PC-3 (cell line): ENCODE results near the gene SENP1. TPM values are rescaled to one million over a fixed set of nuclear protein-coding genes. Genes with fewer than 3 reads are reported as not detected.
"Not testable (repeated sequence)": the region's sequence is repeated elsewhere in the genome, so short reads cannot be mapped to it uniquely, and the experiment has no call there.

Source experiments
- ATAC-seq: fragments of 200-7000 bp; cut with Tn5 transposase; 2 replicates; pipeline ENCODE4 v1.9.1; 2020; ENCODE audit warnings: mild to moderate bottlenecking, moderate library complexity
- BruUV-seq: library from RNA; stranded (reverse); fragments of 400-500 nt; replicated peaks from 2 replicates; lab custom pipeline; 2021; lab: Mats Ljungman, UMichigan
- CTCF ChIA-PET: fragments of 300-600 bp; sonication (Branson Sonifier 250); formaldehyde crosslinking; loops from one replicate; lab custom pipeline; 2022; ENCODE audit warnings: antibody characterized with exemption; lab: Charles Lee
- POLR2A ChIA-PET: fragments of 300-600 bp; sonication (Branson Sonifier 250); formaldehyde crosslinking; loops from one replicate; lab custom pipeline; 2022; ENCODE audit warnings: antibody characterized with exemption; ENCODE audit not compliant: unreplicated experiment; lab: Charles Lee
- DNase-seq: peaks from one replicate; pipeline ENCODE4 v3.0.0-alpha.2; 2015
- H2AFZ ChIP-seq: fragments of 300-600 bp; sonication (generic); 2 replicates; pipeline ENCODE4 v1.6.0; 2016; ENCODE audit warnings: antibody characterized with exemption, low read length
- H3F3A ChIP-seq: fragments of 300-600 bp; sonication (generic); one replicate; pipeline ENCODE4 v1.6.0; 2017; ENCODE audit warnings: antibody characterized with exemption, low read length, control low read depth, mild to moderate bottlenecking; ENCODE audit not compliant: unreplicated experiment
- H3K27ac ChIP-seq: fragments of 300-600 bp; sonication (generic); 2 replicates; pipeline ENCODE4 v1.5.1; 2016; ENCODE audit warnings: mild to moderate bottlenecking, low read length
- H3K27me3 ChIP-seq: fragments of 300-600 bp; sonication (generic); 2 replicates; pipeline ENCODE4 v1.6.1; 2016; ENCODE audit warnings: low read length, mixed read lengths
- H3K36me3 ChIP-seq: fragments of 300-600 bp; sonication (generic); 2 replicates; pipeline ENCODE4 v1.6.1; 2016; ENCODE audit warnings: low read depth, mixed run types, low read length, mixed read lengths
- H3K4me1 ChIP-seq: fragments of 300-600 bp; sonication (generic); 2 replicates; pipeline ENCODE4 v1.5.1; 2016; ENCODE audit warnings: low read length; ENCODE audit not compliant: insufficient read depth
- H3K4me2 ChIP-seq: fragments of 300-600 bp; sonication (generic); 2 replicates; pipeline ENCODE4 v1.6.0; 2016; ENCODE audit warnings: low read length
- H3K4me3 ChIP-seq: fragments of 300-600 bp; sonication (generic); 2 replicates; pipeline ENCODE4 v1.5.1; 2016; ENCODE audit warnings: mild to moderate bottlenecking, low read length, mixed read lengths
- H3K79me2 ChIP-seq: fragments of 300-600 bp; sonication (generic); 2 replicates; pipeline ENCODE4 v1.6.1; 2017; ENCODE audit warnings: low read length, mixed read lengths
- H3K9ac ChIP-seq: fragments of 300-600 bp; sonication (generic); 2 replicates; pipeline ENCODE4 v1.6.0; 2016; ENCODE audit warnings: mild to moderate bottlenecking, low read length
- H3K9me2 ChIP-seq: fragments of 300-600 bp; sonication (generic); replicated peaks from 2 replicates; pipeline ENCODE4 v1.6.1; 2016; ENCODE audit warnings: mixed run types, low read length, mixed read lengths
- H3K9me3 ChIP-seq: fragments of 300-600 bp; sonication (generic); 2 replicates; pipeline ENCODE4 v1.6.1; 2016; ENCODE audit warnings: low read length, mixed read lengths
- H4K20me1 ChIP-seq: fragments of 300-600 bp; sonication (generic); 2 replicates; pipeline ENCODE4 v1.6.1; 2016; ENCODE audit warnings: low read length, mixed read lengths
- EZH2 ChIP-seq: fragments of 300-600 bp; sonication (generic); IDR thresholded peaks from one replicate; pipeline ENCODE4 v1.6.1; 2017; ENCODE audit warnings: antibody characterized with exemption, mild to moderate bottlenecking, low read length; ENCODE audit not compliant: unreplicated experiment
- EZH2phosphoT487 ChIP-seq: fragments of 300-600 bp; sonication (generic); IDR thresholded peaks from 2 replicates; pipeline ENCODE4 v1.6.1; 2018; ENCODE audit warnings: mild to moderate bottlenecking, antibody characterized with exemption, low read length, borderline replicate concordance
- intact Hi-C: fragments of 100-400 bp; cut with micrococcal nuclease; formaldehyde crosslinking; loops from 2 replicates; pipeline ENCODE4 v1.9.0; 2023
- total RNA-seq: library from RNA; depleted of rRNA; stranded (reverse); fragments of >200 nt; gene quantifications from 2 replicates; pipeline ENCODE4 v1.2.3, GENCODE V29; 2014
- TF ChIP-seq, protein P1 (sequence below): fragments of 300-600 bp; sonication (generic); conservative IDR thresholded peaks from 2 replicates; pipeline ENCODE4 v1.5.1; 2017; ENCODE audit warnings: antibody characterized with exemption, low read depth, mild to moderate bottlenecking, low read length

SENP1 gene
- total RNA-seq, 1 experiment from 2014 or later, result 20.9 TPM

DNA sequence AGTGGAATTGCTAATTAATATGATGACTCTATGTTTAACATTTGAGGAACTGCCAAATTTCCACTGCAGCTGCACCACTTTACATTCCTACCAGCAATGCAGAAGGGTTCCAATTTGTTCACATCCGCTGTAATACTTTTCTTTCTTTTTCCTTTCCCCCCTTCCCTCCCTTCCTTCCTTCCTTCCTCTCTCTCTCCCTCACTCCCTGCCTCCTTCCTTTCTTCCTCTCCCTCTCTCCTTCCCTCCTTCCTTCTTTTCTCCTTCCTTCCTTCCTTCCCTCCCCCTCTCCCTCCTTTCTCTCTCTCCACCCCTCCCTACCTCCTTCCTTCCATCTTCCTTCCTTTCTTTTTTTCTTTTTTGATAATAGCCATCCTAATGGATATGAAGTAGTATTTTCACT, 10.1 kb upstream of the SENP1 start:
- H3K9me3 ChIP-seq, result no peaks in the 10 kb centered on the region

DNA sequence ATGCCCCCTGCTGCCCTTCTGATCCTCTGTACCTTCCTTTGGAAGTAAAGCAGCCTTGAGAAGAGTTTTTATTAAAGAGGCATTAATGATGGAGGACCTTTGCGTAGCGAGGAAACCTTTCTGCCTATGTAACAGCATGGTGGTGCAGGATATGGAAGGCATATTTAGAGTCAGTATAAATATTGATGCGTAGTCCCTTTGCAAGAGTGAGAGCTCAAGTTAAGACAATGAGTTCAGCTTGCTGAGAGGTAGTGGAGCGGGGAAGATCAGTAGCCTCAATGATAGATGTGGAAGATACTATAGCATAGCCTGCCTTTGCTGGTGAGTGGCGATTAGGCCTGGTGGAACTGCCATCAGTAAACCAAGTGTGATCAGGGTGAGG, 5.4 kb upstream of the SENP1 start:
- H3K9me2 ChIP-seq, H3K9me3 ChIP-seq, H2AFZ ChIP-seq, H3K4me3 ChIP-seq, H3K27me3 ChIP-seq, H3K27ac ChIP-seq, BruUV-seq, H3K36me3 ChIP-seq, intact Hi-C loops, ATAC-seq, H4K20me1 ChIP-seq, H3K79me2 ChIP-seq, H3F3A ChIP-seq, H3K9ac ChIP-seq, DNase-seq, POLR2A ChIA-PET, CTCF ChIA-PET, H3K4me2 ChIP-seq: not testable (repeated sequence)
- peaks cover 25% of the 10 kb centered on the region for H3K4me1 ChIP-seq

More for the DNA sequence above, 10.1 kb upstream of the SENP1 start:
- H3K36me3 ChIP-seq, result no peaks in the 10 kb centered on the region
- peaks cover 15% of the 10 kb centered on the region for H3K79me2 ChIP-seq
- H3F3A ChIP-seq, result no peaks in the 10 kb centered on the region
- intact Hi-C loops, result no loop called here
- no peak overlapping the region for H3K4me2 ChIP-seq
- ATAC-seq, result no peak
- DNase-seq, result no peak
- CTCF ChIA-PET, result no interaction called here
- POLR2A ChIA-PET, result no interaction called here
- H2AFZ ChIP-seq, result no peak overlapping the region
- no peak overlapping the region for H3K4me3 ChIP-seq
- TF ChIP-seq EZH2, result no peak
- TF ChIP-seq, protein P1, sequence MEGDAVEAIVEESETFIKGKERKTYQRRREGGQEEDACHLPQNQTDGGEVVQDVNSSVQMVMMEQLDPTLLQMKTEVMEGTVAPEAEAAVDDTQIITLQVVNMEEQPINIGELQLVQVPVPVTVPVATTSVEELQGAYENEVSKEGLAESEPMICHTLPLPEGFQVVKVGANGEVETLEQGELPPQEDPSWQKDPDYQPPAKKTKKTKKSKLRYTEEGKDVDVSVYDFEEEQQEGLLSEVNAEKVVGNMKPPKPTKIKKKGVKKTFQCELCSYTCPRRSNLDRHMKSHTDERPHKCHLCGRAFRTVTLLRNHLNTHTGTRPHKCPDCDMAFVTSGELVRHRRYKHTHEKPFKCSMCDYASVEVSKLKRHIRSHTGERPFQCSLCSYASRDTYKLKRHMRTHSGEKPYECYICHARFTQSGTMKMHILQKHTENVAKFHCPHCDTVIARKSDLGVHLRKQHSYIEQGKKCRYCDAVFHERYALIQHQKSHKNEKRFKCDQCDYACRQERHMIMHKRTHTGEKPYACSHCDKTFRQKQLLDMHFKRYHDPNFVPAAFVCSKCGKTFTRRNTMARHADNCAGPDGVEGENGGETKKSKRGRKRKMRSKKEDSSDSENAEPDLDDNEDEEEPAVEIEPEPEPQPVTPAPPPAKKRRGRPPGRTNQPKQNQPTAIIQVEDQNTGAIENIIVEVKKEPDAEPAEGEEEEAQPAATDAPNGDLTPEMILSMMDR, result no peak
- TF ChIP-seq EZH2phosphoT487, result no peak
- H3K27ac ChIP-seq, result no peak overlapping the region
- H3K9me2 ChIP-seq, result no peaks in the 10 kb centered on the region
- no TSS peak for BruUV-seq
- no peaks in the 10 kb centered on the region for H4K20me1 ChIP-seq
- H3K9ac ChIP-seq, result no peak overlapping the region
- H3K27me3 ChIP-seq, result no peaks in the 10 kb centered on the region
- peaks cover 16% of the 10 kb centered on the region for H3K4me1 ChIP-seq

DNA sequence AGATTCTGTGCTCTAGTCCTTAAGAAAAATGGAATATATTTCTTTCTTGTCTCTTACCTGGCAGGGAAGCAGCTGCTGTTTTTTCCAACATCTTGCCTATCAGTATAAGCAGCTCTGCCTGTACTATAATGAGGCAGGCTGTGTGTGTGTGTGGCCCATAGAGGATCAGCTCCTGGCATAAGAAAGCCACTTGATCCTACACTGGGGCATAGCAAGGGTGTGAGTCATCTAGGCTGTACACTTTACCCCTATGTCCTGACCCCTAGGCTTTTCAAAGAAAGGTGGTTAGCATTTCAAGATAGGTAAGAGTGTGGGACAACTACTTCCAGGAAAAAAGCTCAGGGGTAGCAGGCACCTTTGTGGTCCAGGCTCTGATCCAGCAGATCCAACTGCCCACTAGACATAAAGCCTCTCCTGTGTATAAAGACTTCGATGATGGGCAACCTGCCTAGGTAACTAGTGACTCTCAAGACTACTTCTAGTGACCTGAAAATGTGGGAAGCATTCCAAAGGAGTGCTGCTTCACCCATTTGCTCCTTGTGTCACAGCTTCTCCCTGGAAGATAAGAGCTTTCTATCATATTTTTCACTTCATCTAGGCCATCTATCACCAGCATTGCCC, 4.9 kb upstream of the SENP1 start:
- H3K9me2 ChIP-seq, result no peaks in the 10 kb centered on the region
- no peaks in the 10 kb centered on the region for H3K79me2 ChIP-seq
- H4K20me1 ChIP-seq, result no peaks in the 10 kb centered on the region
- H3K9ac ChIP-seq, result no peak overlapping the region
- BruUV-seq, result no TSS peak
- H3K9me3 ChIP-seq, result no peaks in the 10 kb centered on the region
- H3K27me3 ChIP-seq, result no peaks in the 10 kb centered on the region
- intact Hi-C loops, result no loop called here
- TF ChIP-seq EZH2phosphoT487 (no peak), EZH2 (no peak)
- TF ChIP-seq, protein P1, result no peak
- ChIA-PET POLR2A (no interaction called here), CTCF (no interaction called here)
- H3K4me3 ChIP-seq, result no peak overlapping the region
- no peak overlapping the region for H3K4me2 ChIP-seq
- H3F3A ChIP-seq, result no peaks in the 10 kb centered on the region
- no peaks in the 10 kb centered on the region for H3K36me3 ChIP-seq
- peaks cover 25% of the 10 kb centered on the region for H3K4me1 ChIP-seq
- H2AFZ ChIP-seq, result no peak overlapping the region
- no peak overlapping the region for H3K27ac ChIP-seq
- ATAC-seq (0 out of 2 replicates have a peak, but pooled peaks have one; percentile 13), DNase-seq (peak; percentile 16)
